GM19372 (cell line): ENCODE measurements around the gene TADA2B.

Source experiments
- ATAC-seq: cut with Tn5 transposase; IDR thresholded peaks from one replicate; pipeline ENCODE4 v1.9.1; 2021; ENCODE audit warnings: mild to moderate bottlenecking, low read depth, moderate library complexity; ENCODE audit not compliant: unreplicated experiment

TADA2B gene

DNA sequence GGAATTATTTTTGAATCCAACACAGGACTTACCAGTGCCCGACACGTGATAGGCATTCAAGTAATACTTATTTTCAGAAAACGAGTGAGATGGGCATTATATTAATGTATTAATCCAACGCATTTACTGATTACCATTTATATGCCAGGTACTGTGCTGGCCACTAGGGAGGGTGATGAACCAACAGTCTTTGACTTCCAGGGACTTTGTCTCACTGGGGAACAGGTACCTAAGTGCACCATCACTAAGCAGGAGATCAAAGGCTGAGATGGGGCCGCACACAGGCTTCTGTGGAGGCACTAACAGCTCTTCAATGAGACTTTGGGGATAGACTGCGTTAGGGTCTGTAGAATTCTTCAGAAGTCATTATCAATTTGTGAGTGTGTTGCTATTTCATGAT, 5.7 kb upstream of the TADA2B start:
- no peak for ATAC-seq

DNA sequence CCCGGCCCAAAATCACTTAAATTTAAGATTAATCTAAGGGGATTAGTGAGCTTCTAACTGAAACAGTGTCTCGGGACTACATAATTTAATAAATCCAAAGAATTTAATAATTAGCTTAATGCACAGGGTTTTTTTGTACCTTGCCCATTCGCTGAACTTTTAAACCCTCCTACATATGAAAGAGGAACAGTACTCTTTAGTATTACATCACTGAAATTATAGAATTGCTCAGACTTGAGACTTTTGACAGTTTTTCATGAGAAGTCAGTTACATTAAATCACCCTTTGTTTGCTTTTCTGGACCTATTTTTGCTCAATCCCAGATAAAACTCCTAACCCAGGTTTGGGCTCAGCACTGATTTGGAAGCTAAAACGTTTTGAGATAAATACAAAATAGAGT, 2.4 kb upstream of the TADA2B start:
- no peak for ATAC-seq

DNA sequence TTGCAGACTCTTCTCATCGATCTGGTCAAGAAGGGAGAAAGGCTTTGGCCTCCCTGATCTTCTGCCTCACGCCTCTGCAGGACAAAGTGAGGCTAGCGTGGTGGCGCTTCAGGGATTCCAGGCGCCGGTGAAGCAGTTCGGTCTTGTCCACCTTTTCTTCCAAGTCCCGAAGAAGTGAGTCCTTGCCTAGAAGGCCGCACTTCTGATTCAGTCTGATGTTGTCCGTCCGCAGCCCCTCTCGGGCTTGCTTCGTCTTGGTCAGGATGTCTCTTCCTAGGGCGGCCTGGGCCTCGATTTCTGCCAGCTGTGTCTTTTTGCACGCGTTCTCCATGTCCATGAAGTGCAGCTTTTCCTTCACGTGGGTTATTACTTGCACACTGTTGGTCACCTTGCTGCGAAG, 1.9 kb upstream of the TADA2B start:
- ATAC-seq = no peak

DNA sequence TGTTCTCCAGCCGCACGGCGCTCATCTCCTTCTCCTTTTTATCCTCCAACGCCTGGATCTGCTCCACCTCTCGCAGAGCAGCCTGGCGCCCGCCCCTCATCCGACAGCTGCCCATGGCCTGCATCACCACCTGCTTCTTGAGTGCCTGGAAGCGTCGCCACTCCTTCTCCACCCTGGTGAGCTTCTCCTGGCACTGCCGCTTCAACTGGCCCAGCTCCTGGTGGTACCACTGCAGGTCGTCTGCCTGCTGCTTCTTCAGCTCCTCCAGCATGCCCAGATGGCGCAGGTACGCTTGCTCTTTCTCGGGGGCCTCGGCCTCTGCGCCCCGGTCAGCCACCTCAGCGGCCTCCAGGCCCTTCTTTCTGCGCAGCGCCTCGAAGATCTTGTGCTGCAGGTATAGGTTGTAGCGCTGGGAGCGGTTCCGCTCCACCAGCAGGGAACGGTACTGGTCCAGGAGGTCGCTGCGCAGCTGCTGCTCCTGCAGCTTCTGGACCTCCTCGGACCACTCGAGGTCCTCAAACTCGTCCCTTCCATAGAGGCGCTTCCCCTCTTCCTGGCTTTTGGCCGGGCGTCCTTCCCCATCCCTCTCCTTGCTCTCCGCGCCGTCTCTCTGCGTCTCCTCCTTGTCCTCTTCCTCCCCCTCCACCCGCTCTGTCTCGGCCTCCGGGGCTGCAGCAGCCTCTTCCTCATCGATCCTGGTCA, 1.2 kb upstream of the TADA2B start:
- no peak for ATAC-seq

DNA sequence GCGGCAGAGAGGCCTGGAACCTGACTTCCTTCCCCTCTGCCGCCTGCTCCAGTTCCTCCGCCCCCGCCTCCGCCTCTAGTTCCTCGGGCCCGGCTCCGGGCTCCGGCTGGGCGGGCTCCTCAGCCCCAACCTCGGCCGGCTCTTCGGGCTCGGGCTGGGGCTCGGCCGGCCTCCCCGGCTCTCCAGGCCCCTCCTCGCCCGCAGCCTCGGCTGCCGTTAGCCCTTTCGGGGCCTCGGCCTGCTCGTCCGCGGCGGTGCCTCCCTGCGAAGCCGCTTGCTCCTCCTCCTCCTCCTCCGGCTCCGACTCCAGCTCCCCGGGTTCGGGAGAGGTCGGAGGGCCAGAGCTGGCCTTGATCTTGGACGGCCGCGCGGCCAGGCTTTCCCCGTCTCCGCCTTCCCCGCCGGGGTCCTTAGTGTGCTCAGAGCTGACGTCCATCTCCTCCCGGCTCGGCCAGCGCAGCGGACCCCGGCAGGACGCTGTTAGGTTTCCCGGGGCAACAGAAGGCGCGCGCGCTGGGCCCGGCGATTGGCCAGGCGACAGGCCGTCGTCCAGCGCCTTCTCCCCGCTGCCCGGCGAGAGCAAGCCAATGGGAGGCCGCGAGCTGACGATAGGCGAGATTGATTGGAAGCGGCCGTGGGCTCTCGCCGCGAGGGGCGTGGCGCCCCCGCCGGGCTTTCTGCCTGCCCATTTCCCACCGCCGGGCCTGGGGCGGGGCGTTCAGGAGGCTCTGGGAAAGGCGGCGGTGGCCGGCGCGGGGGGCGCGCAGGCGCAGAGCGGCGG, 479 bp upstream of the TADA2B start:
- ATAC-seq = peak; percentile 78

DNA sequence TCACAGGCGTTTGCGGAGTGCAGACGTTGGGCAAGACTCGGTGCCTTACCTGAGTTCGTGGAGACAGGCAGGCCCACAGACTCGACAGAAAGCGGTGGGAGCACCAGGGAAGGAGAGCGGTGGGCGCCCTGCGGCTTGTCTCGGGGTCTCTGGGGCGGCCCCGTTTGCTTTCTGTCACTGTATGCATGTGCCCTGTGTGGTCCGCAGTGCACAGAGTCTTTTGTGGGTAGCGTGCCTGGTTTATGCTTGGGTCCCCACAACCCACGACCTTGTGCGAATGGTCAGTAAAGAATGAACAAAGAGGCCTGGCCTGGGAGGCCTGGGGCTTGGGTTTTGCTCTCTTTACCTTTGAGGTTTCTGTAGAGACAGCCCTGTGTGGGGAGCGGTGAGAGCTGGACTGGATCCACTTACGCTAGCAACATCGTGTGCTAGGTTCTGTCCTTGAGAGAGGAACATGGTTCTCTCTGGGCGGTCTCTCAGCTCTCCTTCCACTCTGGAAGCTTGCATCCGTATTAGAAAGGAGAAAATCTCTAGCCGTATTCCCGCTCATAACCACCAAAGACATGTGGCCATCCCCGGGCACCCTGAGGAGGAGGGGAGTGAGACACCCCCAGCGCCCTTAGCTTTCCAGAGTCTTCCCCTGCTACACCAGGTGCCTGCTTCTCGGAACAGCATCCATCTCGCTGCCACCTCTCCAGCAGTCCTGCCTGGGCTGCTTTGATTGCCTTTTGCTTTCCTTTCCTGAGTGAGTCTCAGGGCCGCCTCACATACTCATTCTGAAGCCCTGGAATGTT, 1.2 kb downstream of the TADA2B start:
- ATAC-seq = no peak

DNA sequence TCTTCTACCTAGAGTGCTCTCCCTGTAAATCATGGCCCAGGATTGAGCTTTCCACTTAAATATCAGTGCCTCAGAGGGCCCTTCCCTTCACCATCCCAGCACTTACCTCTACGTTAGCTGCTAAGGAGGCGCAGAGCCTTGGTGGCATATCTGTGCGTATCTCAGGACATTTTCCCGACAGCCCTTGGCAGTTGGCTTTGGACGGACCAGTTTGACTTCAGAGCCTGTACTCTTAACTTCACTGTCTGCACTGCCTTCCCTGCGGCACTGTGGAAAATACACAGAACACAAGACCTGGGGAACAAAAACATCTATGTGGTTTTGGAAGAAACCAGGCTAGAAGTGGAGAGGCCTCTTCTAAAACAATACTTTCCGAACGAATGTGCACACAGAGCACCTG, 2.4 kb downstream of the TADA2B start:
- no peak for ATAC-seq

DNA sequence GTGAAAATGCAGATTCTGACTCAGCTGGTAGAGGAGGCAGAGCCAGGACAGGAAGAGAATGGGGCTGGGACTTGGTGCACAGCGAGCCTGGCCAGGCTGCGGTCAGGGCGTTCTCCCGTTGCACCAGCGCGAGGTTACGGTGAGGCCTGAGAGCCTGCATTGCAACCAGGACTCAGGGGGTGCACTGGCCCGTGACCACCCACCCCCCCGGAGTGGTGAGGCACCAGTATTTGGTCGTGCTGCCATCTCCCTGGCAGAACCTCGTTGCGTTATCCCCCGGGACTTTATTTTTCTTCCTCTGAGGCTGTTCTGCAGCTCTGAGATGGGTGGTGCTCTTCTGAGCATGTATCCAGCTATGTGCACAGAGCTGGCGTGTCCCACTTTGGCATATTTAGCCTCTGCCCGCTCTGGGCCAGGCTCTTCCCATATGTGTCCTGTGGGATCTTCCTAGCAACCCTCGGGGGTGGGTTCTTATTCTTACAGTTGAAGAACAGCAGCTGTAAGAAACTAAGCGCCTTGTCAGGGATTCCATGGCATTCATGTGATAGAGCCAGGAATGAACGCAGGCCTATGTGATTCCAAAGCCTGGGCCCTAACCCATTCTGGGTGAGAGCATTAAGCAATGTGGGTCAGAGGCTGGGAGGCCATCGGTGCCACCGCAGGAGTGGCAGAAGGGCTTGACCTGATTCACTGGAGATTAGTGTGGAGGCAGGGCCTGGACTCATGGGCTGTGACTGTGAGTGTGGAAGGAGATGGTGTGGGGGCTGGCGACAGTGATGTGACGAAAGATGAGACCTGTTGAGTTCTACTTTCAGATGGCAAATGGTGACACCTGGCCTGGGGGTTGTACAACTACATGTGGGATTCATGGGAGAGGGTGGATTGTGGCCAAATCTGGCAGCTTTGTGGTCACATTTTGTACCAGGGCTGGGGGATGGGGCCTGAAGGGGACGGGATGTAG, 3.1 kb downstream of the TADA2B start:
- ATAC-seq = no peak

DNA sequence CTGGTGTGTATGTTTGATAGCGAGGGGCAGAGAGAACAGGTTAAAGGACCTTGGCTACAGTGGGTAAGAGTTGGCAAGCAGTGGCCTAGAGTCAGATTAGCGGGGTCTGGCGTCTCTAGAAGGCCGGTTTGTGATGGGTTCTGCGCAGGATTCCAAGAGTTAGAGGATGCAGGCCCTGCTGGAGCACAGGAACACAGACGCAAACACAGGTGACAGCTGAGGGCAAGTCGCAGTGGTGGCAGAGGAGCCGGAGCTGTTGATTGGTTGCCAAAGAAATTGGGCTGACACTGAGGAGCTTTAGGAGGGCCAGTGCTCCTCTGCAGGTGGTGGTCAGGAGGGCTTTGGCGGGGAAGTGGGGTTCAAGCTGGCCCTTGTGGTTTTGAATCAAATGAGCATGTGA, 3.8 kb downstream of the TADA2B start:
- no peak for ATAC-seq

DNA sequence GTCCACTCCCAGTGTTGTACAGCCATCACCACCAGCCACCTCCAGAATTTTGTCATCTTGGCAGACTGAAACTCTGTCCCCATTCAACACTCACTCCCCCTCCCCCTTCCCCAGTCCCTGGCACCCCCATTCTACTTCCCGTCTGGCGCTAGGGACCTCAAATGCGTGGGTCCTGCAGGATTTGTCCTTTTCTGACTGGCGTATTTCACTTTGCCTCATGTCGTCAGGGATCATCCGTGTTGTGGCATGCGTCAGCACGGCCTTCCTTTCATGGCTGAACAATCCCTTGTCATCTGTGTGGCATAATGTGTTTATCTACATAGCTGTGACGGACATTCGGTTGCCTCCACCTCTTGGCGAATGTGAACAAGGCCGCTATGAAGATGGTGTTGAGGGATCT, 5.5 kb downstream of the TADA2B start:
- ATAC-seq = no peak

DNA sequence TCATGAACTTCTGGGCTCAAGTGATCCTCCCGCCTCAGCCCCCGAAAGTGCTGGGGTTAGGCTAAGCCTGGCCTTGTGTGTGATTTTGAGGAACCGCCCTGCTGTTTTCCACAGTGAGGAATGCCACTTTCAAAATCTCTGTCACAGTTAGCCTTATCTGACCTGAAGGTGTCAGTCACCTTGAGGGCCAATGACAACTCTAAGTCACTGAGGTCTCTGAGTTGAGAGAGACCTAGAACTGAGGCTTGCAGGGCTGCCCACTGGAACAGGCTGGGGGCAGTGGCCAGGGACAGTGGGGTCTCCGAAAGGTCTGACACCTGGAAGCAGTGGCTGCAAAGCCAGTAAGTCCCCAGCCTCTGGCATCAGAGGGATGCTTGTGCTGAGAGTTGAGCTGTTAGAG, 6.1 kb downstream of the TADA2B start:
- no peak for ATAC-seq

DNA sequence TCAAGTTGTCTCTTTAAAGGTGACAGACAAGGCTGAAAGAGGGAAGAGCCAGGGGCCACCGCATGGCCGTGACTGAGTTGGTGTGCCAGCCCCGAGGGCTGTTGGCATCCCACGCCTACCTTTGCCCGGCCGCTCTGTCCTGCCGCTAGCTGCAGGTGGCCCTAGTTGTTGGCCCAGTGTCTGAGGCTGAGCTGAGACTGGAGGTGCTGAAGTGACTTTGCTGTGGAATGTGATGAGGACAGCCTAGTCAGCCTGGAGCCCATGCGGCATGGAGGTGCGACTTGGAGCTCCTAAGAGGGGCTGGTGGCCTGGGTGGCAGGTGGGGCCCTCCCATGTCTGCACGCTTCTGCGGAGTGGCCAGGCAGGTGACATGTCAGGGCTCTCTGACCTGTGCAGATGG, 6.6 kb downstream of the TADA2B start:
- no peak for ATAC-seq

DNA sequence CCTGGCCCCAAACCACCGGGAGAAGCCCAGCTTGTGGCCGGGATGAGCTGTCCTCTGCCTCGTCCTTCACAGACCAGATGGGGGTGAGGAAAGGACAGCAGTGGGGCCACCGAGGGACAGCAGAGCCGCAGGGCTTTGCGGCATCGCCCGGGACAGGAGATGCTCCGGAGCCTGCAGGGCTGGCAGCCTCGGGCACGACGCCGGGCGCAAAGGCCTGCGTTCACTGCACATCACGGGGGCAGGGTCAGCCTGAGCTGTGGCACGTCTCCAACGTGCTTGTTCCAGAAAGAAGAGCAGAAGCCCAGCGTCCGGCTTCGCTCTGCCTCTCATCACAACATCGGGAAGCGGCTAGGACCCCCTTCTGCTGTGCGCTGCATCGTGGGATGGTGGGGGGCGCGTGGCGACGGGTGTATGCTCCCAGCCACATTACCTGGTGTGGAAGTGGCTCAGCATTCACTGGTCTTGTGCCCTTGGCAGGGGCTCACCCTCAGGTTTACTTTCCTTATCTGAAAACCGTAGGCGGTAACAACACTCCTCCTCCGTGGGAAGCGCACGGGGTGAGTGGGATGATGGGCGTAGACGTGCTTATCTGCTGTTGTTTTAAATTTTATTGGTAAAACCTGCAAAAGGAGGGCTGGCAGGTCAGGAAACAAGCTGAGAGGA, 7.4 kb downstream of the TADA2B start:
- ATAC-seq = no peak

DNA sequence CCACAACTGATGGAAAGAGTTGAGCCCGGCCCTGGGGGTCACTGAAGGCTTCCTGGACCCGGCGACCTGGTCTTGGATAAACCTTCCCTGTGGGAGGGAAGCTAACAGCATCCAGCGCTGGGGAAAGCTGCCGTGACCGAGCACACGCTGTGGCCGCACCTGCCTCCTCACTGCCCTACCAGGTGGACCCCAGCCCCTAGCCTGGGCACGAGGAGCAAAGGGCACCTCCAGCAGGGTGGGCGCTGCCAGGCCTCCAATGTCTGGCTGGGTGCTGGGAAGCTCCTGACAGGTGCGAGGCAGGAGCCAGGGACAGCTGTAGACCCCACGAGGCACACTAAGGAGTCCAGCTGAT, 7.9 kb downstream of the TADA2B start:
- ATAC-seq = no peak

DNA sequence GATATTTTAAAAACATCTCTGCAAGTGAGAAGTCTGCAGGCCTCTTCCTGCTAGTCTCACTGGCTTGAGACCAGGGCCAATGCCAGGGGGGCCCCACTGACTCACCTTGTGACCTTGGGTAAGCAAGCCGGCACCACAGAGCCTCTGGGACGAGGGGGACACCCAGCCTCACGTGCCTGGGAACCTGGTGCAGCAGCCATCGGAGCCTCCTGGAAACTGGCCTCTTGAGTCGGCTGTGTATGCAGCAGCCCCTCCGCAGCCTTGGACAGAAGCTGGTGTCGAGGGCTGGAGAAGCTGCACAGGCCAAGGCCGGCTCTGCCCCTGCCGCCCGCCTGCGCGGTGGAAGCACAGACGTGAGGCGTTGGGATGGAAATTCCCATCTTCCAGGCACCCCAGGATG, 8.7 kb downstream of the TADA2B start:
- no peak for ATAC-seq

DNA sequence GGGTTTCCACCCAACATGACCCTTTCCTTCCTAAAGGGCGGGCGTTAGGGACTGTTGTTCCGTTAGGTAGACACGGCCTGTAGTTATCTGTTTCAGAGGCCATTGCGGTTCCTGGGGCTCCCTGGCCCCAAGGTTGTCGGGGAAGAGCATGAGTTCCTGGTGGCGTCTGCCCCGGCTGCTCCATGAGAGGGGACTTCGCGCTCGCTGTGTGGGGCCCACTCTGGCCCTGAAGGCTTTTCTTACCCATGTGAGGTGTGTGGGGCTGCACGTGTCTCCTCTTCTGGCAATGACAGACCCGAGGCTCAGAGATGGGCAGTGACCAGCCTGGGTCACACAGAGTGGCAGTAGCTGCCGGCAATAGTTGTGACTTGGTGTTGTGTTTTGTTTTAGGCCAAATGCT, 9.1 kb downstream of the TADA2B start:
- no peak for ATAC-seq

DNA sequence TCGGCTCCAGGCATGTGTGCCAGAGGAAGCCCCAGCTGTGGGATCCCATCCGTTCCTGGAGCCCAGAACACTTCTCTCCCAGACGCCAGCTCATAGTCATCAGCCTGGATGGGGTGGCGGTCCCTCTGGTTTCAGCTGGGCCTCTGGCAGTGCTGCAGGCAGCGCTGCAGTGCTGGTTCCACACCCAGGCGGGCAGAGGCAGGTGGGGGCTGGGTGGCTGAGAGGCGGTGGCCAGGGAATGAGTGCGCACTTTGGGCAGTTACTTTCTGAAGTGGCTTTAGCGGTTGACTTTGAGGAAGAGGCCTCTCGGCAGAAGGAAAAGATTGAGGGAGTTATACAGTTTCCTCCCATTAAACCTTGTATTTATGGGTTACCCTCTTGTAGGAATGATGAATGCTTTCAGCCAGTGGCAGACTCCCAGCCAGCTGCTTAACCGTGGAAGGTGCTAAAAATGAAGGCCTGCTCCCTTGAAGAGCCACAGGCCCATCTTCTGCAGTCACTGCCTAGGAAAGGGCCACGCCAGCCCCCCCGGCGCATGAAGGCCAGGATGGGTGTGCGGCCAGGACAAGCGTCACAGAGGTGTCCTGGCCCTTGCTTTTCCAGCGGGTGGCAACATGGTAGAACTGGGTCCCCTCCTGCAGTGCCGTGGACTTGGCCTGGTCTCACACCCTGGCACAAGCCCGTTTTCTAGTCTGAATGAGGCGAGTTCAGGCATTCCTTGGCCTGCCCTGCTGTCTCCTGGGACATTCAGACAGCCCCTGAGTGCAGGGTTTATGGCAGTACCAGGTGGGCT, 9.9 kb downstream of the TADA2B start:
- ATAC-seq = no peak

DNA sequence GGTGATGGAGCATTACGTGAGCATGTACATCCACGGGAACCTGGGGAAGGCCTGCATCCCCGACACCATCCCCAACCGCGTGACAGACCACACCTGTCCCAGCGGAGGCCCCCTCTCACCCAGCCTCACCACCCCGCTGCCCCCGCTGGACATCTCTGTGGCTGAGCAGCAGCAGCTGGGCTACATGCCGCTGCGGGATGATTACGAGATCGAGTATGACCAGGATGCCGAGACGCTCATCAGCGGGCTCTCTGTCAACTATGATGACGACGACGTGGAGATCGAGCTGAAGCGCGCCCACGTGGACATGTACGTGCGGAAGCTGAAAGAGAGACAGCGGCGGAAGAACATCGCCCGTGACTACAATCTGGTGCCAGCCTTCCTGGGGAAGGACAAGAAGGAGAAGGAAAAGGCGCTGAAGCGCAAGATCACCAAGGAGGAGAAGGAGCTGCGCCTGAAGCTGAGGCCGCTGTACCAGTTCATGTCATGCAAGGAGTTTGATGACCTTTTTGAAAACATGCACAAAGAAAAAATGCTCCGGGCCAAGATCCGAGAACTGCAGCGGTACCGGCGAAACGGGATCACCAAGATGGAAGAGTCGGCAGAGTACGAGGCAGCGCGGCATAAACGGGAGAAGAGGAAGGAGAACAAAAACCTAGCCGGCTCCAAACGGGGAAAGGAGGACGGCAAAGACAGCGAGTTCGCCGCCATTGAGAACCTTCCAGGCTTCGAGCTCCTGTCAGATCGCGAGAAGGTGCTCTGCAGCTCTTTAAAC, 11.1 kb downstream of the TADA2B start:
- ATAC-seq = no peak
